ENCODE measurements around the gene ITGA3.

DNA sequence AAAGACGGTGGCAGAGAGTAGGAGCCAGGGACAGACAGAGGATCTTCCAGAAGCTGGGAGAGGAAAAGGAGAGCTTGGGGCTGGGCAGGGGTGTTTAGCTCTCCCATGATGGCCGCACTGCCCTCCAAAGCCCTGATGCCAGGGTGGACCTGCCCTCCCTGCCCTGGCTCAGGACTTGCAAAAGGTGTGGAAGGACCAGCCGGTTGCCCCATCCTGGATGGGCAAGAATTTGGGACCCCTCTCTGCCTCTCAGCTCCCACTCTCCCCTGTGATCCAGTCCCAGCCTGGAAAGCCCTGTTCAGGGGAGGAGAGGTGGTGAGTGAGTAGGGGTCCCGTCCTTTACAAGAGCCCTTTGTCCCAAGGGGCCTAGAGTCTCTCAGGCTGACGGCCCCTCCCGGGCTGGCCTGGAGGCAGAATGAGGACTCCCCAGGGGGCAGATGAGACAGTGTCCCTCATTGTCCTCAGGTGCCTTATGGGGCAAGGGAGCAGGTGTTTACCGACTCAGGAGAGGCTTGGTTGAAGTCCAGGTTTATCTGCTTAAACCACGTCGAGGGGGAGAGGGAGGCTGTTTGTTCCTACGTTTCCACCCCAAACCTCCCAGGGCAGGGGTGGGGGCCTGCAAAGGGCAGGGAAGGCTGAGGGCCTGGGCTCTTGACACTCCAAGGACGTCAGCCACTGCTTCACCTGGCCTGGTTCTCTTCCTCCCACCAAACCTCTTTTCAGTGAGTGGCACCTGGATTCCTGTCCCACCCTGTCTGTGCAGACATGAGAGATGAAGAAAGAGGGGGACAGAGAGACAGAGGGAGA lies 19.3 kb upstream of the ITGA3 start:
- TF ChIP-seq, protein P1, sequence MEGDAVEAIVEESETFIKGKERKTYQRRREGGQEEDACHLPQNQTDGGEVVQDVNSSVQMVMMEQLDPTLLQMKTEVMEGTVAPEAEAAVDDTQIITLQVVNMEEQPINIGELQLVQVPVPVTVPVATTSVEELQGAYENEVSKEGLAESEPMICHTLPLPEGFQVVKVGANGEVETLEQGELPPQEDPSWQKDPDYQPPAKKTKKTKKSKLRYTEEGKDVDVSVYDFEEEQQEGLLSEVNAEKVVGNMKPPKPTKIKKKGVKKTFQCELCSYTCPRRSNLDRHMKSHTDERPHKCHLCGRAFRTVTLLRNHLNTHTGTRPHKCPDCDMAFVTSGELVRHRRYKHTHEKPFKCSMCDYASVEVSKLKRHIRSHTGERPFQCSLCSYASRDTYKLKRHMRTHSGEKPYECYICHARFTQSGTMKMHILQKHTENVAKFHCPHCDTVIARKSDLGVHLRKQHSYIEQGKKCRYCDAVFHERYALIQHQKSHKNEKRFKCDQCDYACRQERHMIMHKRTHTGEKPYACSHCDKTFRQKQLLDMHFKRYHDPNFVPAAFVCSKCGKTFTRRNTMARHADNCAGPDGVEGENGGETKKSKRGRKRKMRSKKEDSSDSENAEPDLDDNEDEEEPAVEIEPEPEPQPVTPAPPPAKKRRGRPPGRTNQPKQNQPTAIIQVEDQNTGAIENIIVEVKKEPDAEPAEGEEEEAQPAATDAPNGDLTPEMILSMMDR (IDR thresholded peaks at IDR 0.05) = no peak
- no peak for TF ChIP-seq POLR2AphosphoS5 (IDR thresholded peaks at IDR 0.05; ENCODE audit: insufficient read depth in 1 of 2, low read depth in 1 of 2)
